ENCODE results near the gene SOX3. TPM values are rescaled to one million over a fixed set of nuclear protein-coding genes. Genes with fewer than 3 reads are reported as not detected.

Gene SOX3
- total and polyA plus RNA-seq, 2 donors from 2014 or later = not detected

DNA sequence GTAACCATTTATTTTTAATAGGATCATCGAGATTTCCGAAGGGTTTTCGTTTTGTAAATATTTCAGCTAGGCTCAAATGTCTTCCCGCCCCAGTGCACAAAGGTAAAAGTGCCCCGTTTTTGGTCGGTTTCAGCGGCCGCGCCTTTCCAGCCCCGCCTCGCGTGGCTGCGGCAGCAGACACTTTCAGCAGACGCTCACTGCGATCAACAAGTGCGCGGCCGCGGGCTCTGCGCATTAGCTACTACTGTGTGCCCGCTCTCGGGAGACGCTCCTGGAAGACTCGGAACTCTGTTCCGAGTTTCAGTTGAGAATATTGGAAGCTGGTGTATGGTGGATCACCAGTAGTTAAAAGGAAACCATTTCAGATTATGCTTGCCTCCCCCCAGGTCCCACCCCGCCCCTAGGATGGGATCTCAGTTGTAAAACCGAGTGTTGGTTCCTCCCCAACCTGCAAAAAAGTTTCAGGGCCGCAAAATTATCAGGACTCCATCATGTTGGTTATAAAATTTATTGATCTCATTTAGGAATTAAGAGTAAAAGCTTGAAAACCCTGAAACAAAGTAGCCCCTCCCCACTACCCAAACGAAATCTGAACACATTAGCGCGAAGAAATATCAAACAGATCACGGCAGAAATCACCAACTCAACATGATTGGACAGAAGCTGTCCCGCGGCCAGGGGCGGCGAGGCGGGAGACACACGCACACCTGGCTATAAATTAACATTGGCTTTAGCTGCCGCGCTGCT, 2.2 kb downstream of the SOX3 start:
- TF ChIP-seq CTCF (IDR thresholded peaks at IDR 0.05; ENCODE audit: borderline replicate concordance, extremely low read depth, insufficient read depth) = no peak
- DNase-seq = peak in 1 of 5 donors; percentile 5
- Histone ChIP-seq H3K9me3 (ENCODE audit: control insufficient read depth in 2 of 3, insufficient read depth in 1 of 3, low read length in 3 of 3) (no peaks in the 10 kb centered on the region), H3K36me3 (ENCODE audit: control insufficient read depth in 2 of 3, insufficient read depth in 3 of 3, low read length in 3 of 3) (no peaks in the 10 kb centered on the region), H3K4me1 (ENCODE audit: control insufficient read depth in 2 of 3, insufficient read depth in 2 of 3, low read depth in 1 of 3, low read length in 3 of 3) (no peaks in the 10 kb centered on the region), H3K27ac (ENCODE audit: low read depth in 2 of 2, low read length in 2 of 2) (no peak overlapping the region), H3K9ac (ENCODE audit: low read length in 3 of 3) (no peak overlapping the region), H3K4me3 (ENCODE audit: low read length in 3 of 3) (no peak overlapping the region), H3K27me3 (ENCODE audit: control insufficient read depth, insufficient read depth, low read length) (peaks cover 42% of the 10 kb centered on the region)
- intact Hi-C loops (cut with DNase I) = no loop called here
- no peak for FAIRE-seq

DNA sequence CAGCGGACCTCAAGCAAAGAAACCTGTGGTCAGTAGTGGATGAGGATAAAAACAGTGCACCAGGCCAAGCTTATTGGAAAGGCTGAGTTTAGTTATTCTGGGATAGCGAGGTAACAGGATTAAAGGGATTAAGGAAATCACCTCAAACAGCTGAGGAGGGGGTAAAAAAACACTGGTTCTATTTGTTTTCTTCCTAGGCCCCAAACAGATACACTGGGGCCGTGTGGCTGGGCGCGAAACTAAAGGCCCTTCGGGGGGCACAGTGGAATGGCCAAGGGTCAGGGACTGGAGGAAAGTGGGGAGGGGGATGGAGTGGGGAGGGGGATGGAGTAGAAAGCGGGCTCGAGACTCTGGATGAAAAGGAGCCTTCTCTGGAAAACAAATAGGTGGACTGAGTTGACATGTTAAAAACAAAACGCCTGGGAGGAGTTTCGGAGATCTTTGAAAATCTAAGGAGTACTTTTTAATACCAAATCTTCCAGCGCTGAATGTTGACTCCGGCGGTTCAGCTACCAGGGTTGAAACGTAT, 2.9 kb downstream of the SOX3 start:
- intact Hi-C loops (cut with DNase I) = no loop called here

DNA sequence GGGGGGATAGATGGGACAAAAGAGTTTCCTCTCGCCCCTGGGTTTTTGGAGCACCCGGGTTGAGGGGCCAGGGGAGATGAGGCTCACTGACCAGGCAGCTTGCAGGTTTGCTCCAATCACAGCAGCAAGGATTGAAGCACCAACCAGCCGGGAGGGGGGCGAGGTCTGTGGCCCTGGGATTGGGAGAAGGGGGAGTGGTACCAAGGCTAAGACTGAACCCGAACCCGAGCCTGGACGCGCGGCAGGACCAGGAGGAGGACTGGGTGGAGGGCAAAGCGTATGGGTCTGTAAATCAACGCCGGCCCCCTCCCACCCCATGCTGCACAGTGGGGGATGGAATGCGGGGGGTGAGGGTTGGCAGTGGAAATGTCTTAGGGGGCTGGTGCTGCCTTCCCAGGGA, 3.5 kb downstream of the SOX3 start:
- FAIRE-seq (no peak), DNase-seq (no peak)
- no peak for TF ChIP-seq CTCF (IDR thresholded peaks at IDR 0.05; ENCODE audit: borderline replicate concordance, extremely low read depth, insufficient read depth)
- H3K9me3 ChIP-seq (ENCODE audit: control insufficient read depth in 2 of 3, insufficient read depth in 1 of 3, low read length in 3 of 3) = no peaks in the 10 kb centered on the region
- H3K36me3 ChIP-seq (ENCODE audit: control insufficient read depth in 2 of 3, insufficient read depth in 3 of 3, low read length in 3 of 3) = no peaks in the 10 kb centered on the region
- H3K4me1 ChIP-seq (ENCODE audit: control insufficient read depth in 2 of 3, insufficient read depth in 2 of 3, low read depth in 1 of 3, low read length in 3 of 3) = no peaks in the 10 kb centered on the region
- H3K4me3 ChIP-seq (ENCODE audit: low read length in 3 of 3) = no peak overlapping the region
- intact Hi-C loops (cut with DNase I) = no loop called here
- no peak overlapping the region for H3K9ac ChIP-seq (ENCODE audit: low read length in 3 of 3)
- H3K27me3 ChIP-seq (ENCODE audit: control insufficient read depth, insufficient read depth, low read length) = peaks cover 34% of the 10 kb centered on the region
- no peak overlapping the region for H3K27ac ChIP-seq (ENCODE audit: low read depth in 2 of 2, low read length in 2 of 2)

More for the DNA sequence above, 2.9 kb downstream of the SOX3 start:
- peaks cover 38% of the 10 kb centered on the region for H3K27me3 ChIP-seq (ENCODE audit: control insufficient read depth, insufficient read depth, low read length)
- no peak overlapping the region for H3K9ac ChIP-seq (ENCODE audit: low read length in 3 of 3)
- DNase-seq = peak in 1 of 5 donors; percentile 12
- no peaks in the 10 kb centered on the region for H3K36me3 ChIP-seq (ENCODE audit: control insufficient read depth in 2 of 3, insufficient read depth in 3 of 3, low read length in 3 of 3)
- H3K9me3 ChIP-seq (ENCODE audit: control insufficient read depth in 2 of 3, insufficient read depth in 1 of 3, low read length in 3 of 3) = no peaks in the 10 kb centered on the region
- H3K27ac ChIP-seq (ENCODE audit: low read depth in 2 of 2, low read length in 2 of 2) = no peak overlapping the region
- no peak for TF ChIP-seq CTCF (IDR thresholded peaks at IDR 0.05; ENCODE audit: borderline replicate concordance, extremely low read depth, insufficient read depth)
- H3K4me1 ChIP-seq (ENCODE audit: control insufficient read depth in 2 of 3, insufficient read depth in 2 of 3, low read depth in 1 of 3, low read length in 3 of 3) = no peaks in the 10 kb centered on the region
- FAIRE-seq = no peak
- H3K4me3 ChIP-seq (ENCODE audit: low read length in 3 of 3) = no peak overlapping the region

All from kidney (tissue), 14 donors.